GM20000 (cell line): ENCODE measurements around the gene PLEKHO1.
A peak's percentile ranks its signal among the peaks of the same experiment; 100 is the strongest.

Experiments
- DNase-seq: peaks from one replicate; pipeline ENCODE4 v3.0.0; 2012; ENCODE audit warnings: low spot score
- CTCF ChIP-seq: IDR thresholded peaks from 2 replicates; pipeline ENCODE4 v1.5.1; 2012; ENCODE audit warnings: mild to moderate bottlenecking, control low read depth; ENCODE audit errors: extremely low read depth, missing control alignments

PLEKHO1 gene, protein sequence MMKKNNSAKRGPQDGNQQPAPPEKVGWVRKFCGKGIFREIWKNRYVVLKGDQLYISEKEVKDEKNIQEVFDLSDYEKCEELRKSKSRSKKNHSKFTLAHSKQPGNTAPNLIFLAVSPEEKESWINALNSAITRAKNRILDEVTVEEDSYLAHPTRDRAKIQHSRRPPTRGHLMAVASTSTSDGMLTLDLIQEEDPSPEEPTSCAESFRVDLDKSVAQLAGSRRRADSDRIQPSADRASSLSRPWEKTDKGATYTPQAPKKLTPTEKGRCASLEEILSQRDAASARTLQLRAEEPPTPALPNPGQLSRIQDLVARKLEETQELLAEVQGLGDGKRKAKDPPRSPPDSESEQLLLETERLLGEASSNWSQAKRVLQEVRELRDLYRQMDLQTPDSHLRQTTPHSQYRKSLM

DNA sequence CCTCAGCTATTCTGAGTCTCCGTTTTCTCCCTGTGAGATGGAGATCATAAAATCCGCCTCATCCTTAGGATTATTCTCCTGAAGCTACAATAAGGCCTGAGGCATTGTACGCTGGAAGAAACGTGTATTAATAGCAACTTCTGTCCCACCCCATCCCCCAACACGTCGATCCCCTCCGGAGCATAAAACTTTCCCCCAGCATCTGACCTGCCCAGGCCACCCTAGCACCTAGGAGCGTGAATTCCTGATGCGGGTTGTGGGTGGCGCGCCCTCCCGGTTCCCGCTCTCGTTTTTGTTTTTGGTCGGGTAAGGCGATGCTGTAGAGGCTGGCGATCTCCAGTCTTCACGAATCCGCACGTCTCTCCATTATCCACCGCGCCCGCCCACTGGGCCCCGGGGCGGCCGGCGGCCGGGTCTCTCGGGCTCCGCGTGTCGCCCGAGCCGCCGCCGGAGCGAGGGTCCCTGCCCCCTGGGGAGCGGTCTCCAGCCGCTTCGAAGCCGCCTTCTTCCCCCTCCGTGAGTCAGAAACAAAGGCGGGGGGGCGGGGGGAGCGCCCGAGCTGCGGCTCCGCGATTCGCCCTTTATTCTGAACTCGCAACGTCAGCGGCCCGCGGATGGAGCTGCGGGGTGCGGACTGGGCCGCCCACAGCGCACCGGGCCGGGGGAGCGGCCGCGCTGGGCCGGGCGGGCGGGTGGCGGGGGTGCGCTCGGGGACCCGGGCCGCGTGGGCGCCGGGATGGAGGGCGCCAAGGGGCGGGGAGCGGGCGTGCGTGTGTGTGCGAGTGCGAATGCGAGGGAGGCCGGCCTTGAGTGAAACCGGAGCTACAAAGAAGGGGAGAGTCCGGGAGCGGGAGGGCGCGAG, at the start of gene PLEKHO1:
TSS of gene PLEKHO1 (plus strand) at position 646 of the 862 bp plus-strand sequence. CDS start 342 bp downstream, outside the sequence.
- TF ChIP-seq CTCF = no peak
- DNase-seq = peak; percentile 92

DNA sequence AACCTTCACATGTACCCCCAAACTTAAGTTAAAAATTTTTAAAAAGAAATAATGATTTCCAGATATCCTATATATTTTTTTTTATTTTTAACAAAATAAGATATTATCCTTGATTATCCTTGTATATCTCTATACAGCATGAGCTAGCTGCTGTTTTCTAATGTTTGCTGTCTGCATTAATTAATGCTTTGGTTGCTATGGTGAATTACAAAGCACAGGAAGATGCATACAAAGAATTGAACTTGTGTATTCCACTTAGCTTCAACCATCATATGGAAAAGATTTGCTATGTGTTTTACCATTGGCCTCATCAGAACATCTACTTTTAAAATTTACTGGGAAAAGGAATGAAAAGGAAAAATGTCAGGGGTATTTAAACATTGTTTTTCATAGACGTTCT, 46.7 kb upstream of the PLEKHO1 start:
- no peak for DNase-seq
- no peak for TF ChIP-seq CTCF

GRCh38 chr1:150106341-150106740, 43.4 kb upstream of the PLEKHO1 start:
- no peak for TF ChIP-seq CTCF
- no peak for DNase-seq

- peak; percentile 32 for DNase-seq
- no peak for TF ChIP-seq CTCF
Measured at GRCh38 chr1:150109586-150109985, 40.1 kb upstream of the PLEKHO1 start.

DNA sequence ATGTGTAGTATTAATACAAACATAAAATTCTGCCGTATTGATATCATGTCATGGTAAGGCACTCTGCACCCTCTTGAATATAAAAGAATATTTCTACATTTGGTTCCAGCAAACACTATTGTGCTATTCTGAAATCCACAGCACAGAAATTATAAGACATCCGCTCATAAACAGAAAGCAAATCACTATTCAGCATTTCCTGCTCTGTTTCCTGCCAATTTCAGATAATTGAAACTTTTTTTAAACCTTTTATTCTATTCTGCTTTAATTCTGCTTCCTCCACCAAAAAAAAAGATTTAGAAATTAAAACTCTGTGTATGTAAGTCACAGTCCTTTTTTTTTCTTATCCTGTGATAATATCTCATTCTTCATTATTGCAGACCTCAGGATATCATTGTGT, 39.6 kb upstream of the PLEKHO1 start:
- TF ChIP-seq CTCF = no peak
- no peak for DNase-seq

DNA sequence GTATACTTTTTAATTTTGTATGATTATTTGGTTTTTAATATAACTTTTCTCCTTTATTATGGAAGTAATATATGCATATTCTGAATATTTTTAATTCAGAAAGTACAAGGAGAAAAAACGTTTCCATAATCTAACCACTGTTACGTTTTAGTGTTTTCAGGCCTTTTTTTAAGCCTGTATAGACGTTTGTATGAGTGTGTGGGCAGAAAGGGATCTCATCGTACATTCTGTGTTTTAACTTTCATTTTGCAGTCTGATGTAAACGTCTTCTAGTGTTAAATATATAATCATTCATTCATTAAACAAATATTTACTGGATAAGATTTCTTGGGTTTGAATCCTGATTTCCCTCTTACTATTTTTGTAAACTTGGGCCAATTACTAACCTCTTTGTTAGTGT, 38.0 kb upstream of the PLEKHO1 start:
- no peak for TF ChIP-seq CTCF
- no peak for DNase-seq

GRCh38 chr1:150115121-150115520, 34.6 kb upstream of the PLEKHO1 start:
- TF ChIP-seq CTCF = no peak
- DNase-seq = no peak
